Naive B cell (primary cell): ENCODE results near the gene FGF3. TPM values are rescaled to one million over a fixed set of nuclear protein-coding genes. Genes with fewer than 3 reads are reported as not detected.

Experiments used
- ATAC-seq, 2 donors: fragments of 150-1000 bp; cut with Tn5 transposase; 2 replicates each; pipeline ENCODE4 v1.10.0; 2021; ENCODE audit warnings: low read depth in 2 of 2, mild to moderate bottlenecking in 2 of 2, moderate library complexity in 2 of 2
- DNase-seq: peaks from one replicate; pipeline ENCODE4 v3.0.0; 2022
- H3K27ac Mint-ChIP-seq, 6 donors: one replicate each; pipeline ENCODE4 v1.8.0; 2020 to 2022; ENCODE audit warnings: mild to moderate bottlenecking in 6 of 6, mixed read lengths in 6 of 6, moderate library complexity in 5 of 6, inconsistent platforms in 2 of 6
- H3K27me3 Mint-ChIP-seq, 3 donors: one replicate each; pipeline ENCODE4 v1.8.0; 2021 to 2022; ENCODE audit warnings: mixed read lengths in 3 of 3, mild to moderate bottlenecking in 1 of 3
- H3K36me3 Mint-ChIP-seq, 2 donors: one replicate each; pipeline ENCODE4 v1.8.0; 2020 to 2022; ENCODE audit warnings: mixed read lengths in 2 of 2, inconsistent platforms in 1 of 2, mild to moderate bottlenecking in 1 of 2
- H3K4me1 Mint-ChIP-seq, 3 donors: one replicate each; pipeline ENCODE4 v1.8.0; 2020 to 2022; ENCODE audit warnings: mixed read lengths in 3 of 3, inconsistent platforms in 1 of 3, mild to moderate bottlenecking in 1 of 3, moderate library complexity in 1 of 3
- H3K4me3 Mint-ChIP-seq, 8 donors: one replicate each; pipeline ENCODE4 v1.8.0; 2020 to 2022; ENCODE audit warnings: mild to moderate bottlenecking in 8 of 8, mixed read lengths in 8 of 8, moderate library complexity in 8 of 8, inconsistent platforms in 2 of 8
- H3K9me3 Mint-ChIP-seq, 7 donors: one replicate each; pipeline ENCODE4 v1.8.0; 2020 to 2022; ENCODE audit warnings: mixed read lengths in 7 of 7, mild to moderate bottlenecking in 5 of 7, inconsistent platforms in 2 of 7, moderate library complexity in 1 of 7
- polyA plus RNA-seq, 6 donors: library from polyadenylated mRNA; unstranded; fragments of 300-500 nt; fragmentation: Illumina TruSeq; gene quantifications; one replicate each; pipeline ENCODE4 v1.2.3, GENCODE V29; 2021; ENCODE audit warnings: low read depth in 6 of 6

Gene FGF3
- polyA plus RNA-seq = not detected

DNA sequence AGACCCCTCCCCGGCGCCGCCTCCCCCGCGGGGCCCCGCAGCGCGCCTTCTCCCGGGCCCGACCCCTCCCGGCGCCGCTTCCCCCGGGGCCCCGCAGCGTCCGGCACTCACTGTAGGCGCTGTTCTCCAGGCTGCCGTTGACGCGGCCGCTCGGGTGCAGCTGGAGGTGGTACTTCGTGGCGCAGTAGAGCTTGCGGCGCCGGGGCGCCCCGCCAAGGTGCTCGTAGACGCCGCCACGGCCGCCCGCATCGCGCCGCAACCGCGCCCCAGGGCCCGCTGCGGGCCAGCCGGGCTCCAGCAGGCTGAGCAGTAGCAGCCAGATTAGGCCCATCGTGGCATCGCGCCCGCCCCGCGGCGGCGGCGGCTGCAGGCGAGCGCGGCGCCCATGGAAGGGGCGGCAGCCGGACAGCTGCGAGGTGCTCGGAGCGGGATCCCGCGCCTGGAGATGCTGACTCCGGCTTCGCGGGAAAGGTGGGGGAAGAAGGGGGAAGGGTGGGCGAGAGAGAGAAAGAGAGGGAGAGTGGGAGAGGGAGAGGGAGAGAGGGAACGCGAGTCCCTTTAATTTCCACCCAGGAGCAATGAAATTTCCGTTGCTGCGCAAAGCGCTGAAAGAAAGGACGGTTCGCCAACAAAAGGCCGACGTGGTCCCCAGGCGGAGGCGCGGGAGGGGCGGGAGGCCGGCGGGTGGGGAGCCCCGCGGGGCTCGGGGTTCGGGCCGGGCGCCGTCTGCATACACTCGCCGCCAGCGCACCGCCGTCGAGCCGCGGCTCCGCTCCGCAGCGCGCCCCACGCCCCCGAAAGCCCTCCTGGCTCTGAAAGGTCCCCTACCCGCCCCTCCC lies at the start of gene FGF3:
Gene FGF3, minus strand, starts transcription at position 814 of the 839 bp plus-strand sequence. Its CDS starts 483 bp downstream, at position 331.
- Mint-ChIP-seq H3K4me3 (peak within 1 kb of the TSS in 1 of 8 donors; percentile 87), H3K36me3 (peaks cover 0 to 13% of the 10 kb centered on the region in 2 donors), H3K9me3 (peaks cover 0 to 4% (median 0%) of the 10 kb centered on the region in 7 donors), H3K27me3 (peaks cover 9 to 72% (median 68%) of the 10 kb centered on the region in 3 donors), H3K27ac (no peak within 1 kb of the TSS), H3K4me1 (peaks cover 0 to 5% (median 0%) of the 10 kb centered on the region in 3 donors)
- ATAC-seq (no peak), DNase-seq (no peak)

DNA sequence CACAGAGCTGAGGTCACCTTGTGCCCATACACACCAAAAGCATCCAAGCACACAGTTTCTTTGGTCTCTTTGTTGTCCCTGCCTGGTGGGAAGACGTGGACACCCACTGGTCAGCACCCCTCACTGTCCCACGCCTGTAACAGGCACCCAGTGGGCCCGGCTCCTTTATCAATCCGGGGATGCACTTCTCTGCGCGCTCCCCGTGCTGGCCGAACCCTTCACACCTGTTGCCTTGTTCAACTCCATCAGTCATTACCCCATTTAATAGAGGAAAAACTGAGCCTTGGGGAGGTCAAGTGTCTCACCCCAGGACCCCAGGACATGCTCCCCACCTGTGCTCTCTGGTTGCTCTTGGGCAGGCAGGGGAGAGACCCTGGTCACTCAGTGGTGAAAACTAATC lies 49.7 kb upstream of the FGF3 start:
- Mint-ChIP-seq H3K27ac (peak overlapping the region in 1 of 6 donors; percentile 38), H3K4me3 (no peak overlapping the region), H3K4me1 (peaks cover 0 to 3% (median 0%) of the 10 kb centered on the region in 3 donors), H3K9me3 (no peaks in the 10 kb centered on the region), H3K36me3 (peaks cover 0 to 7% of the 10 kb centered on the region in 2 donors), H3K27me3 (peaks cover 22 to 70% (median 64%) of the 10 kb centered on the region in 3 donors)
- no peak for DNase-seq
- no peak for ATAC-seq

- Mint-ChIP-seq H3K27ac (no peak overlapping the region), H3K27me3 (peaks cover 22 to 75% (median 69%) of the 10 kb centered on the region in 3 donors), H3K9me3 (no peaks in the 10 kb centered on the region), H3K4me3 (no peak overlapping the region), H3K4me1 (peaks cover 0 to 3% (median 0%) of the 10 kb centered on the region in 3 donors), H3K36me3 (peaks cover 0 to 7% of the 10 kb centered on the region in 2 donors)
- DNase-seq (no peak), ATAC-seq (no peak)
Measured at GRCh38 chr11:69868006-69868810, 49.0 kb upstream of the FGF3 start.

DNA sequence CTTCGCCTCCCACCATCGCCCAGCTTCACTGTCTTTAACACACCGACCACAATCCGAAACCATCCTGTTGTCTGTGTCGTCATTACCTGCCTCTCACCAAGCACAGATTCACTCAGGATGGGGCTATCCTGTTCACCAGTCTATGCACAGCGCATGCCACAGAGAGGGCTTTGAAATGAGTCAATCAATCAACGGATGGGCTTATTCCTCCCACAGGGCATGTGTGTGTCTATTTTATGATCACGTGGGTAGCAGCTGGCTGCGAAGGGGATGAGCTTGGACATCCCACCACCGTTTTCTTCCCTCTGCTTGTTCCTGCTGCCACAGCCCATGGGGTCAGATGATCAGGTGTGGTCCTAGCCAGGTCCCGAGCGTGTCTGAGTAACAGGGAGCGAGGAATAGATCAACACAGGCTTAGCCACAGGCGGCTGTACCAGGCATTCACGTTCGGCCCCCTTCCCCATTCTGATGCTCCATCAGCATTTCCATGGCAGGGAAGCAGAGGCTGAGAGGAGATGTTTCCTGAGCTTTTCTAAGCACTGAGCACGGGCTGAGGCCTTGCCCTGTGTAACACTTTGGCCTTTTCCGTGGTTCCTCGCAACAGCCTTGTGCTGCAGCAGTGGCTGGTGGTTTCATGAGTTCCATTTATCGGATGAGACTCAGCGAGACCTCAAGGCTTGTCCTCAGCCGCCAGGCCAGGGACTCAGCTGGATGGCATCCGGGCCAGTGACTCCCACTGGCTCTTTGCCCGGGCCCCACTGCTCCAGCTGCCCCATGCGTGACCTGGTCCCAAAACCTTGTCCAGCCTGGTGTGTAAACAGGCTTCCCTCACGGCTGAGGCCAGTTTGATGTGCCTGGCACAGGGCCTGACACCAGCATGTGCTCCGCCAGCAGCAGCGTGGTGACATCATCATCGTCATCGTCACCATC lies 48.1 kb upstream of the FGF3 start:
- ATAC-seq = no peak
- Mint-ChIP-seq H3K4me3 (no peak overlapping the region), H3K9me3 (no peaks in the 10 kb centered on the region), H3K36me3 (peaks cover 0 to 1% of the 10 kb centered on the region in 2 donors), H3K4me1 (no peaks in the 10 kb centered on the region), H3K27me3 (peaks cover 26 to 77% (median 67%) of the 10 kb centered on the region in 3 donors), H3K27ac (no peak overlapping the region)
- no peak for DNase-seq

GRCh38 chr11:69866648-69867047 lies 47.4 kb upstream of the FGF3 start:
- Mint-ChIP-seq H3K4me3 (no peak overlapping the region), H3K4me1 (no peaks in the 10 kb centered on the region), H3K9me3 (no peaks in the 10 kb centered on the region), H3K36me3 (no peaks in the 10 kb centered on the region), H3K27ac (peak overlapping the region in 1 of 6 donors; percentile 82), H3K27me3 (peaks cover 27 to 77% (median 64%) of the 10 kb centered on the region in 3 donors)
- ATAC-seq (no peak), DNase-seq (no peak)

GRCh38 chr11:69865707-69866106 lies 46.5 kb upstream of the FGF3 start:
- no peak overlapping the region for H3K4me3 Mint-ChIP-seq
- H3K9me3 Mint-ChIP-seq = no peaks in the 10 kb centered on the region
- no peaks in the 10 kb centered on the region for H3K36me3 Mint-ChIP-seq
- H3K27me3 Mint-ChIP-seq = peaks cover 22 to 76% (median 69%) of the 10 kb centered on the region in 3 donors
- peak overlapping the region in 1 of 6 donors; percentile 48 for H3K27ac Mint-ChIP-seq
- H3K4me1 Mint-ChIP-seq = no peaks in the 10 kb centered on the region
- DNase-seq (no peak), ATAC-seq (no peak)

DNA sequence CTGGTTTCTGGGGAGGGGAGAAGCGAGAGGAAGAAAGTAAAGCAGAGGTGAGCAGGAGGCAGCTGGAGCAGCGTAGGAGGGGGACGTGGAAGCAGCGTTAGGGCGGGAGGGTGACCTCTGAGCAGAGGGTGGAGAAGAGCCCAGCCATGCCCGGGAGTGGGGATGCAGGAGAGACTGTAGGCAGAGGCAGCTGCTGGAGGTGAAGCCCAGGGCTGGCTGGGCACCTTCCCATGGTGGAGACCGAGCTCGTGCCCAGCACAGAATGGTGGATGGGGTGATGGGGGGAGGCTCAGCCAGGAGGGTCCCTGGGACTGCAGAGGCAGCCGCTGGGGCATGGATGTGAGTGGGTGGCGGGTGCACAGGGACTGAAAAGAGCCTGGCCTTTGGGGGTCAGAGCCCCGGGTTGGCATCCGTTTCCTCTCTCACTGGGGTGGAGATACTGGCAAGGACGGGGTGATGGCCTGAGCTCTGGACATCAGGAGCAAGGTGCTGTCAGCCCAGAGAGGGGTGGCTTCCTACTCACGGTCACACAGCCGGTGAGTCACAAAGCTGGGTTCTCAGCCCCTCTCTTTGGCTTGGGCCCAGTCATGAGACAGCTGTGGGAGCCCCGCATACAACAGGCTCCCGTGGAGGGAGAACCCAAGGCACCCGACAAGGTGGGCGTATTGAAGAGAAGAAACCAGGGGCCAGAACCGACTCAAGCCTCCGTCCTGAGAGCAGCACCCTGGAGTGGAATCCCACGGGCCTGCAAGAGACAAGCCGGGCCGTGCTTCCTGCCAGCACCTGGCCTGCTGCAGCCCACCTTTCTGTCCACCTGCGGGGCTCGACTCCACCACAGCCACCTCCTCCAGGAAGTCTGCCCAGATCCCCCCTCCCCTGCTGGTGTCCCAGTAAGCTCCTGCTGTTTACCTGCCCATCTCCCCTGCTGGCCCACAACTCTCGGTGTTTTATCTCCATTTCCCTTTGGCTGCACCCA lies 45.8 kb upstream of the FGF3 start:
- no peak overlapping the region for H3K4me3 Mint-ChIP-seq
- peak overlapping the region in 1 of 6 donors; percentile 48 for H3K27ac Mint-ChIP-seq
- DNase-seq (no peak), ATAC-seq (no peak)
- no peaks in the 10 kb centered on the region for H3K4me1 Mint-ChIP-seq
- H3K9me3 Mint-ChIP-seq = peaks cover 0 to 1% (median 0%) of the 10 kb centered on the region in 7 donors
- peaks cover 22 to 76% (median 75%) of the 10 kb centered on the region in 3 donors for H3K27me3 Mint-ChIP-seq
- no peaks in the 10 kb centered on the region for H3K36me3 Mint-ChIP-seq

GRCh38 chr11:69863544-69864200 lies 44.5 kb upstream of the FGF3 start:
- no peak overlapping the region for H3K4me3 Mint-ChIP-seq
- peak overlapping the region in 1 of 6 donors; percentile 62 for H3K27ac Mint-ChIP-seq
- ATAC-seq (no peak), DNase-seq (no peak)
- peaks cover 33 to 79% (median 76%) of the 10 kb centered on the region in 3 donors for H3K27me3 Mint-ChIP-seq
- no peaks in the 10 kb centered on the region for H3K36me3 Mint-ChIP-seq
- H3K4me1 Mint-ChIP-seq = no peaks in the 10 kb centered on the region
- peaks cover 0 to 5% (median 1%) of the 10 kb centered on the region in 7 donors for H3K9me3 Mint-ChIP-seq

GRCh38 chr11:69862797-69863543 lies 43.8 kb upstream of the FGF3 start:
- H3K27me3 Mint-ChIP-seq = peaks cover 36 to 73% (median 72%) of the 10 kb centered on the region in 3 donors
- peak overlapping the region in 1 of 6 donors; percentile 62 for H3K27ac Mint-ChIP-seq

DNA sequence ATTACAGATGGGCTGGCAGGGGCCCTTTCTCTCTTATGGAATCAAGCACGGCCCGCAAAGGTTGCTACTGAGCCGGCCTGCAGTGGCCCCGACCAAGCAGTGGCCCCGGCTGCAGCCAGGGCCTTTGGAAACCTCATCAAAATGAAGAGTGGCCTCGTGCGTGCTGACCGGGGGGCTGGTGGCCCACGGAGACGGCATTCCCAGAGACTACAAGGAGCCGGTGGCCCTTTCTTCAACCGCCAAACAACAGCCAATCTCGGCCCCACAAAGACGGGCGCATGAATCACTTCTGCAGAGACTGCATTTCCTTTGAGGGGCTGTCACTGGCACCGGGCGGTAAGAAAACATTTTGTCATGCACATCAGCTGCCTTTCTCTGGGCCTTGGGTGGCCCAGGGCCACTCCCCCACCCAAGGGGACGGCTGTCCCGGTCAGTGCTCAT lies 43.1 kb upstream of the FGF3 start:
- H3K27ac Mint-ChIP-seq = no peak overlapping the region
- no peaks in the 10 kb centered on the region for H3K36me3 Mint-ChIP-seq
- ATAC-seq (no peak), DNase-seq (no peak)
- peaks cover 37 to 70% (median 70%) of the 10 kb centered on the region in 3 donors for H3K27me3 Mint-ChIP-seq
- H3K4me1 Mint-ChIP-seq = peaks cover 2 to 5% (median 3%) of the 10 kb centered on the region in 3 donors
- H3K4me3 Mint-ChIP-seq = no peak overlapping the region
- H3K9me3 Mint-ChIP-seq = peaks cover 1 to 16% (median 3%) of the 10 kb centered on the region in 7 donors

More at GRCh38 chr11:69862797-69863543, 43.8 kb upstream of the FGF3 start:
- Mint-ChIP-seq H3K4me3 (no peak overlapping the region), H3K36me3 (no peaks in the 10 kb centered on the region), H3K4me1 (no peaks in the 10 kb centered on the region), H3K9me3 (peaks cover 0 to 11% (median 1%) of the 10 kb centered on the region in 7 donors)
- no peak for DNase-seq
- no peak for ATAC-seq

DNA sequence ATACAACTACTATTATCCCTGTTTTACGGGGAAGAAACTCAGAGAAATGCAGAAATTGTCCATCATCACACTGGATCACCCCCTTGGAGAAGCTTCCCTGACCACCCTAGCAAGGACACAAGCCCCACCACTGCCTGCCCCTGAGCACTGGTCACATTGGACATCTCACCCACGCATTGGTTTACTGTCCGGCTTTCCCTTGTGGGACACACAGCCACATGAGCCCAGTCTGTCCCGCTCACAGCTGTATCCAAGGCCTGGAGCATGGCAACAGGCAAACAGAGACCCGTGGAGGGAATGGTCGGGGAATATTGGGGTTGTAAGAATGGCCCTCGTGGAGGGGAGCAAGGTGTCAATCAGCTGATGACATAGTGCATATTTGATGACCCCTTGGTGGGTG lies 42.7 kb upstream of the FGF3 start:
- H3K4me3 Mint-ChIP-seq = no peak overlapping the region
- H3K4me1 Mint-ChIP-seq = peaks cover 4 to 8% (median 5%) of the 10 kb centered on the region in 3 donors
- no peak for ATAC-seq
- no peaks in the 10 kb centered on the region for H3K36me3 Mint-ChIP-seq
- no peak for DNase-seq
- peaks cover 1 to 20% (median 5%) of the 10 kb centered on the region in 7 donors for H3K9me3 Mint-ChIP-seq
- H3K27me3 Mint-ChIP-seq = peaks cover 36 to 66% (median 65%) of the 10 kb centered on the region in 3 donors
- no peak overlapping the region for H3K27ac Mint-ChIP-seq
